ENCODE data around the gene TCP1. TPM values are rescaled to one million over a fixed set of nuclear protein-coding genes. Genes with fewer than 3 reads are reported as not detected.

Gene TCP1
- total RNA-seq, 8 experiments from 2014 or later, result 191 to 310 (median 253) TPM

DNA sequence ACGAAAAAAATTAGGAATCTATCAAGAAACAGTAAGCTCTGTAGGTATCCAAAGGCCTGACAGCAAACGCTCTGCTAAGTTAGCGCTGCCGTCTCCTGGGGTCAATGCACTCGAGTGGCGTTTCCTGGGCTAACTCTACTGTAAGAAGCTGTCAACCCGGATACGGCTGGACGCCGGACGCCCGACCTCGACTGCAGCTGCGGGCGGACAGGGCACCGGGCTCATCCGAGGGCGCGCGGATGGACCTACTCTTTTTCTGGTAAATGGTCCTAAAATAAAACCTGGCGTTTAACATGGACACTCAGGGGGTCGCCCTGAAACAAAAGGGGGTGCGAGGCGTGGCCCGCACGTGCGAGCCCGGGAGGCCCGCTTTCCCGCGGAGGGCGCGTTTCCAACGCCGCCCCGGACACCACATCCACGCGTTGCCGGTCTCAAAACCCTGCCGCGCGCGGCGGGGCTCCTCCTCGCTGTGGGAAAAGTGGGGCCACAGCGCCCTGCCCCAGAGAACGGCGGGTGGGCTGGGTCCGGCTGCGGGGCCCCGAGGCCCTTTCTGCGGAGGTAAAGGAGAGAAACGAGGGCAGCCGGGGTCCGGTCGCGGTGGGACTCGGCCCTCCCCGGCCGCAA is 537 bp downstream of the TCP1 start:
- Histone ChIP-seq H3K4me1 (replicated peaks in 1 of 2) (peaks cover 12 to 17% of the 10 kb centered on the region in 2 donors), H3K4me3 (peak overlapping the region; percentile 56 to 76 (median 70)), H3K27ac (peak overlapping the region; percentile 79 to 95)
- in situ Hi-C loops (cut with MboI; ENCODE audit: low pct_unique_long_range_greater_than_20kb in 2 of 9, low sequenced_read_pairs in 9 of 9, unreplicated experiment in 9 of 9), result no loop called here
- peak in 2 of 8 experiments; percentile 0 for ATAC-seq (replicated peaks in 6 of 8)
- 0 to 7% (median 0%) methylated on average over 1 to 21 of the region's 60 CpGs; no CpG with 5 or more reads in 3 of the 10 experiments for WGBS, 10 experiments

DNA sequence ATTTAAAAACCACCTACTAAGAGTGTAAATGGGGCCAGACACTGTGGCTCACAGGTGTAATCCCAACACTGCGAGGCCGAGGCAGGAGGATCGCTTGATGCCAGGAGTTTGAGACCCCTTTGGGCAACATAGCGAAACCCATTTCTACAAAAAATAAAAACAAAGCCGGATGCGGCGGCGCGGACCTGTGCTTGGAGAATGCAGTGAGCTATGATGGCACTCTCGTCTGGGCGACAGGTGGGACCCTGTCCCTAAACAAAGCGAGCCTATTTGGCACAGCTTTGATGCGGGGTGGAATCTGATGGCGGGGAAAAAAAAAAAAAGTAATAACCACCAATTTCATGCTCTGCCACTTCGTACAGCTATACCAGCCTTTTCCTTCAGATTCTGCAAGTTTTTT is 1.1 kb downstream of the TCP1 start:
- Histone ChIP-seq H3K27ac (peak overlapping the region in 1 of 2 donors; percentile 95), H3K4me1 (replicated peaks in 1 of 2) (peaks cover 12 to 17% of the 10 kb centered on the region in 2 donors), H3K4me3 (peak overlapping the region; percentile 56 to 76 (median 70))
- in situ Hi-C loops (cut with MboI; ENCODE audit: low pct_unique_long_range_greater_than_20kb in 2 of 9, low sequenced_read_pairs in 9 of 9, unreplicated experiment in 9 of 9), result no loop called here
- WGBS, 10 experiments, result 0 to 60% (median 25%) methylated on average over 1 to 14 of the region's 15 CpGs
- ATAC-seq (replicated peaks in 6 of 8), result no peak

DNA sequence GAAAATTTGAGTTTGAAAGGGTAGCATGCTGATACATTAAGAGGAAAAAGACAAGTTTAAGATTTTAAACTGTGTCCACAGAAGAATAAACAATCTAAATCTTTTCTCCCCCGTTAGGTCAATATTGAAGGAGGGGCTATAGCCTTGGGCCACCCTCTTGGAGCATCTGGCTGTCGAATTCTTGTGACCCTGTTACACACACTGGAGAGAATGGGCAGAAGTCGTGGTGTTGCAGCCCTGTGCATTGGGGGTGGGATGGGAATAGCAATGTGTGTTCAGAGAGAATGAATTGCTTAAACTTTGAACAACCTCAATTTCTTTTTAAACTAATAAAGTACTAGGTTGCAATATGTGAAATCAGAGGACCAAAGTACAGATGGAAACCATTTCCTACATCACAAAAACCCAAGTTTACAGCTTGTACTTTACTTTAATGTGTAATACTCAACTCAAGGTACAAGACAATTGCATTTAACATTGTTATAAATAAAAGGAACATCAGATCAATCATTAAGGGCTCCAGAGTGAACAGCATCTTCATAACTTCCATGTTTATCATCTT is 10.8 kb downstream of the TCP1 start:
- in situ Hi-C loops (cut with MboI; ENCODE audit: low pct_unique_long_range_greater_than_20kb in 2 of 9, low sequenced_read_pairs in 9 of 9, unreplicated experiment in 9 of 9), result no loop called here
- Histone ChIP-seq H3K4me1 (replicated peaks in 1 of 2) (no peaks in the 10 kb centered on the region), H3K27ac (no peak overlapping the region), H3K4me3 (no peak overlapping the region)
- ATAC-seq (replicated peaks in 6 of 8), result peak in 3 of 8 experiments; percentile 7 to 33 (median 29)
- 18 to 100% (median 89%) methylated on average over 1 to 3 of the region's 3 CpGs; no CpG with 5 or more reads in 1 of the 10 experiments for WGBS, 10 experiments

DNA sequence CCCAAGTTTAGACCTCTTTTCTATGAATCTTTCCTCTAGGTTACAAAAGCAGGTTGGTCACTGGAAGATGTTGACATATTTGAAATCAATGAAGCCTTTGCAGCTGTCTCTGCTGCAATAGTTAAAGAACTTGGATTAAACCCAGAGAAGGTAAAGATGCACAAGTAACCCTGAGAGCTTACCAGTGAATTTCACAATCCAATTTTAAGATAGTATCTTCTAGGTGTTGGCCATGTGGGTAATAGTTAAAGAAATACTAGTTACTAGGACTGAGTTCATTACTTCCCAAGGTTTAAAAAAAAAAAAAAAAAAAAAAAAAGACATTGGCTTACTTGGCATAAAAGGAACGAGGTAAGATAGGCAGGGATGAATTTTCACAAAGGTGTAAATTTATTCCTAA is 11.3 kb downstream of the TCP1 start:
- in situ Hi-C loops (cut with MboI; ENCODE audit: low pct_unique_long_range_greater_than_20kb in 2 of 9, low sequenced_read_pairs in 9 of 9, unreplicated experiment in 9 of 9), result no loop called here
- no peak for ATAC-seq (replicated peaks in 6 of 8)
- H3K27ac ChIP-seq, result no peak overlapping the region
- no peak overlapping the region for H3K4me3 ChIP-seq
- no peaks in the 10 kb centered on the region for H3K4me1 ChIP-seq (replicated peaks in 1 of 2)
- 20 to 100% (median 85%) methylated on average over 1 of the region's 1 CpG; no CpG with 5 or more reads in 3 of the 10 experiments for WGBS, 10 experiments

- 45 to 97% (median 84%) methylated on average over 1 to 7 of the region's 7 CpGs for WGBS, 10 experiments
- Histone ChIP-seq H3K27ac (no peak overlapping the region), H3K4me1 (replicated peaks in 1 of 2) (no peaks in the 10 kb centered on the region), H3K4me3 (no peak overlapping the region)
- in situ Hi-C loops (cut with MboI; ENCODE audit: low pct_unique_long_range_greater_than_20kb in 2 of 9, low sequenced_read_pairs in 9 of 9, unreplicated experiment in 9 of 9), result no loop called here
- ATAC-seq (replicated peaks in 6 of 8), result peak in 2 of 8 experiments; percentile 3 to 23
Observed at GRCh38 chr6:159777240-159777904, 12.0 kb downstream of the TCP1 start.

DNA sequence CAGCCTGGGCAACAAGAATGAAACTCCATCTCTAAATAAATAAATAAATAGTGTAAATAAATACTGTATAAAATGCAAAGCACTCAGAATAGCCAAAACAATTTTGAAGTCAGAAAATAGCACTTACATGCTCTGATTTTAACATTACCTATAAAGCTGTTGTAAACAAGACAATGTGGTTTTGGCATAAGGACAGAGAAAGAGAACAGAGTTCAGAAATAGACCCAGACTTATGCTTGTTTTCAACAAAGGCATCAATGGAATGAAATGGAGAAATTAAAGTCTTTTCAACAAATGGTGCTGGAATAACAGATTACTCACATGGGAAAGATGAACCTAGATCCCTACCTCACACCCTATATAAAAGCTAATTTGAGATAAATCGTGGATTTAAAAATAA is 17.2 kb downstream of the TCP1 start:
- in situ Hi-C loops (cut with MboI; ENCODE audit: low pct_unique_long_range_greater_than_20kb in 2 of 9, low sequenced_read_pairs in 9 of 9, unreplicated experiment in 9 of 9), result no loop called here
- H3K4me3 ChIP-seq, result no peak overlapping the region
- WGBS, 10 experiments, result 0 to 88% (median 41%) methylated on average over 1 of the region's 1 CpG; no CpG with 5 or more reads in 1 of the 10 experiments
- ATAC-seq (replicated peaks in 6 of 8), result no peak
- no peaks in the 10 kb centered on the region for H3K4me1 ChIP-seq (replicated peaks in 1 of 2)
- H3K27ac ChIP-seq, result no peak overlapping the region

- no peak for ATAC-seq (replicated peaks in 6 of 8)
Observed at GRCh38 chr6:159769470-159769869, 19.9 kb downstream of the TCP1 start.

GRCh38 chr6:159766906-159767305 is 22.5 kb downstream of the TCP1 start:
- Histone ChIP-seq H3K4me3 (no peak overlapping the region), H3K27ac (no peak overlapping the region), H3K4me1 (replicated peaks in 1 of 2) (peaks cover 3 to 5% of the 10 kb centered on the region in 2 donors)
- ATAC-seq (replicated peaks in 6 of 8), result no peak
- in situ Hi-C loops (cut with MboI; ENCODE audit: low pct_unique_long_range_greater_than_20kb in 2 of 9, low sequenced_read_pairs in 9 of 9, unreplicated experiment in 9 of 9), result no loop called here

More at GRCh38 chr6:159769470-159769869, 19.9 kb downstream of the TCP1 start:
- no peak overlapping the region for H3K4me3 ChIP-seq
- H3K4me1 ChIP-seq (replicated peaks in 1 of 2), result no peaks in the 10 kb centered on the region
- no peak overlapping the region for H3K27ac ChIP-seq
- in situ Hi-C loops (cut with MboI; ENCODE audit: low pct_unique_long_range_greater_than_20kb in 2 of 9, low sequenced_read_pairs in 9 of 9, unreplicated experiment in 9 of 9), result no loop called here

DNA sequence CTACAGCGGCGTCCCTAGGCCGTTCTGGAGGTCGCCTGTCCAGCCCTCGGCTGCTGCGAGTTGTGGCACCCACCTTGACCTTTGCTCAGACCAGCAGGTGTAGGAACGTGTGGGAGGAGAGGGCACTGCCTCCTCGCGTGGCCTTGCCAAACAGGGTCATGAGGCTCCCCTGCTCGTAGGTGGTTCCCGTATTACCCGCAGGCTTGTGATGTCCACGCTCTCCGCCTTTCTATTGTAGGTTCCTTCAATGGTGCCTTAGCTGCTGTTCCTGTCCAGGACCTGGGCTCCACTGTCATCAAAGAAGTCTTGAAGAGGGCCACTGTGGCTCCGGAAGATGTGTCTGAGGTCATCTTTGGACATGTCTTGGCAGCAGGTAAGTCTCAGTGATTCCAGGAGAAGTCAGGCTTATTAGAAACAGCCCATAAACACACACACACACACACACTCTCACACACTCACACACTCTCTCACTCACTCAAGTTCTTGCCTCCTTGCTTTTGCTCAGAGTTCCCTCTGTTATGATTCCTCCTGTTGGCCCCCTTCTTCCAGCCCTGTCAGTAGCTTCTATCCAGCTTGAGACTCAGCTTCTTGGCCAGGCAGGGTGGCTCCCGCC is 26.6 kb downstream of the TCP1 start:
- ATAC-seq (replicated peaks in 6 of 8), result peak; percentile 0 to 3 (median 1)
- in situ Hi-C loops (cut with MboI; ENCODE audit: low pct_unique_long_range_greater_than_20kb in 2 of 9, low sequenced_read_pairs in 9 of 9, unreplicated experiment in 9 of 9), result no loop called here

DNA sequence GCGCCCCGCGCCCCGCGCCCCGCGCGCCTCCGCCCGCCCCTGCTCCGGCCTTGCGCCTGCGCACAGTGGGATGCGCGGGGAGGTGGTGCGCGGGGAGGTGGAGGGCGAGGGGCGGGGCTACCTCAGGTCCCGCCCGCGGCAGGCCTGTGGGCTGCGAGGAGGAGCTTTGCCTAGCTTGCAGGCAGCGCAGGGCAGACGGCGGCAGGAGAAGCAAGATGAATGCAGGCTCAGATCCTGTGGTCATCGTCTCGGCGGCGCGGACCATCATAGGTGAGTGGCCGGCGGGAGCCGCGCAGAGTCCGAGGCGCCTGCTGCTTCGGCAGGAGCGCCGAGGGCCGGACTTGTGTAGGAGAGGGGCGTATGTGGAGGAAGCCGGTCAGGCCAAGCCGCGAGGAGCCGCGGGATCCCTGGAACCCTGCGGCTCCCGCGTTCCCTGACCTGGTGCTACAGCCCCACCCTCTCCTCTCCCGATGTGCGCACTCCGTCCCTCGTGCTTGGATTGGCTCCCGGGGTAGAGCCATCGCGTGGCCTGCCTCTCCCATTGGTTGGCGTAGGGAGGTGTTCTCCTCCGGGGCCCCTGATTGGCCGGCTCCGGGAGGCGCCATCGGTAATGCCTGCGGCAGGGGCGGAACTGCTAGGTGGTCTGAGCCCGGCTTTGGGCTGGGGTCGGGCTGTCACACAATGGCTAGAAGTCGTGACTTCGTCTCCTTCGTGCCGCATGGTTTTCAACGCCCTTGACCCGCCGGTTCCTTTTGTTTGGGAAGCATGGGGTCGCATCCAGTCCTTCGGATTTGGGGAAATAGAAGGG is 27.3 kb downstream of the TCP1 start, which contains the start of gene ACAT2:
Gene ACAT2 (plus strand): TSS at position 173 of the 808 bp plus-strand sequence. CDS start 43 bp downstream, at position 216.
- 0% methylated on average over 1 to 6 of the region's 76 CpGs; no CpG with 5 or more reads in 5 of the 10 experiments for WGBS, 10 experiments
- peak; percentile 89 to 97 (median 96) for ATAC-seq (replicated peaks in 6 of 8)
- in situ Hi-C loops (cut with MboI; ENCODE audit: low pct_unique_long_range_greater_than_20kb in 2 of 9, low sequenced_read_pairs in 9 of 9, unreplicated experiment in 9 of 9), result no loop called here
- H3K4me3 ChIP-seq, result peak within 1 kb of the TSS; percentile 55 to 97 (median 85)
- H3K4me1 ChIP-seq (replicated peaks in 1 of 2), result peaks cover 10 to 13% of the 10 kb centered on the region in 2 donors
- H3K27ac ChIP-seq, result peak within 1 kb of the TSS; percentile 94 to 98

More for the DNA sequence above, 26.6 kb downstream of the TCP1 start:
- Histone ChIP-seq H3K4me1 (replicated peaks in 1 of 2) (peaks cover 10 to 13% of the 10 kb centered on the region in 2 donors), H3K4me3 (peak overlapping the region; percentile 55 to 97 (median 85)), H3K27ac (peak overlapping the region; percentile 67 to 94)
- 0 to 100% (median 17%) methylated on average over 1 to 12 of the region's 16 CpGs; no CpG with 5 or more reads in 2 of the 10 experiments for WGBS, 10 experiments

- in situ Hi-C loops (cut with MboI; ENCODE audit: low pct_unique_long_range_greater_than_20kb in 2 of 9, low sequenced_read_pairs in 9 of 9, unreplicated experiment in 9 of 9), result no loop called here
- peak; percentile 0 to 4 (median 1) for ATAC-seq (replicated peaks in 6 of 8)
- peak overlapping the region; percentile 55 to 97 (median 85) for H3K4me3 ChIP-seq
- H3K27ac ChIP-seq, result peak overlapping the region; percentile 94 to 98
- peaks cover 10 to 13% of the 10 kb centered on the region in 2 donors for H3K4me1 ChIP-seq (replicated peaks in 1 of 2)
- 0 to 49% (median 8%) methylated on average over 2 to 18 of the region's 45 CpGs; no CpG with 5 or more reads in 2 of the 10 experiments for WGBS, 10 experiments
Observed at GRCh38 chr6:159761129-159761872, 28.1 kb downstream of the TCP1 start.

DNA sequence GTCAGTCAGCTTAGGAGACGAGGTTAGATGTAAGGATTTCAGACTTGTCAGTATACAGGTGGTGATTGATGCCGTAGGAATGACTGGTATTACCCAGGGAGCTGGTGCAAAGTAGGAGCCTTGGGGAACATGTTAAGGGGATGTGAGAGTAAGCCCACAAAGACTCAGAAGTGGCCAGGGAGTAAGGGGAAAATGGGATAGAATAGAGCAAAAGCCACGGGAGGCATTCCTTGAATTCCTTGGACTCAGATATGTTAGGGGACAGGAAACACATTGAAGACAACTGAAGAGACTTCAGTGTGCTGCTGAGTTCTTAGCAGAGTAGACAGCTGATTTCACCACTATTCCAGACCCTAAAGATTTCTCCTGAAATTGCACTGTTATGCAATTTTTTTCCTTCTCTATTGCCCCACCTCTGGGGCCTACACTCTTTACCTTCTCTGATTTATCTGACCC is 28.8 kb downstream of the TCP1 start:
- peaks cover 10 to 13% of the 10 kb centered on the region in 2 donors for H3K4me1 ChIP-seq (replicated peaks in 1 of 2)
- H3K27ac ChIP-seq, result no peak overlapping the region
- peak overlapping the region in 4 of 5 donors; percentile 55 to 97 (median 86) for H3K4me3 ChIP-seq
- no peak for ATAC-seq (replicated peaks in 6 of 8)
- in situ Hi-C loops (cut with MboI; ENCODE audit: low pct_unique_long_range_greater_than_20kb in 2 of 9, low sequenced_read_pairs in 9 of 9, unreplicated experiment in 9 of 9), result no loop called here
- WGBS, 10 experiments, result 0 to 80% (median 40%) methylated on average over 1 to 3 of the region's 3 CpGs; no CpG with 5 or more reads in 3 of the 10 experiments

Measured in motor neuron (in vitro differentiated cells).